ENCODE results near the gene ITM2B.
A peak's percentile ranks its signal among the peaks of the same experiment; 100 is the strongest.

ITM2B gene

GRCh38 chr13:48260970-48261369, 28.0 kb downstream of the ITM2B start:
- no peak for DNase-seq (ENCODE audit: low spot score)

- DNase-seq (ENCODE audit: low spot score), result no peak
These were observed 30.2 kb downstream of the ITM2B start for GRCh38 chr13:48263196-48263595.

GRCh38 chr13:48264058-48264457, 31.1 kb downstream of the ITM2B start:
- DNase-seq (ENCODE audit: low spot score), result no peak

- no peak for DNase-seq (ENCODE audit: low spot score)
These were observed 32.3 kb downstream of the ITM2B start for GRCh38 chr13:48265217-48265815.

GRCh38 chr13:48266150-48266549, 33.1 kb downstream of the ITM2B start:
- no peak for DNase-seq (ENCODE audit: low spot score)

GRCh38 chr13:48266701-48267639, 34.0 kb downstream of the ITM2B start:
- no peak for DNase-seq (ENCODE audit: low spot score)

- no peak for DNase-seq (ENCODE audit: low spot score)
These were observed 35.0 kb downstream of the ITM2B start for GRCh38 chr13:48268019-48268418.

- DNase-seq (ENCODE audit: low spot score), result no peak
These were observed 40.3 kb downstream of the ITM2B start for GRCh38 chr13:48273346-48273745.

- no peak for DNase-seq (ENCODE audit: low spot score)
These were observed 42.5 kb downstream of the ITM2B start for GRCh38 chr13:48275507-48275906.

- no peak for DNase-seq (ENCODE audit: low spot score)
These were observed 45.8 kb downstream of the ITM2B start for GRCh38 chr13:48278806-48279205.

GRCh38 chr13:48281556-48281955, 48.5 kb downstream of the ITM2B start:
- DNase-seq (ENCODE audit: low spot score), result no peak

GRCh38 chr13:48291730-48292129, 58.7 kb downstream of the ITM2B start:
- DNase-seq (ENCODE audit: low spot score), result no peak

- DNase-seq (ENCODE audit: low spot score), result no peak
These were observed 59.6 kb downstream of the ITM2B start for GRCh38 chr13:48292650-48293049.

GRCh38 chr13:48294653-48295052, 61.6 kb downstream of the ITM2B start:
- no peak for DNase-seq (ENCODE audit: low spot score)

- DNase-seq (ENCODE audit: low spot score), result no peak
These were observed 62.3 kb downstream of the ITM2B start for GRCh38 chr13:48295271-48295670.

- no peak for DNase-seq (ENCODE audit: low spot score)
These were observed 63.5 kb downstream of the ITM2B start for GRCh38 chr13:48296528-48296927.

- no peak for DNase-seq (ENCODE audit: low spot score)
These were observed 64.3 kb downstream of the ITM2B start for GRCh38 chr13:48297131-48297786.

GRCh38 chr13:48299591-48299990, 66.6 kb downstream of the ITM2B start:
- DNase-seq (ENCODE audit: low spot score), result no peak

GRCh38 chr13:48302871-48303358, 69.9 kb downstream of the ITM2B start:
- DNase-seq (ENCODE audit: low spot score), result no peak

GRCh38 chr13:48303359-48304142, 70.5 kb downstream of the ITM2B start, which contains the start of gene RB1:
TSS of gene RB1 (plus strand) at chr13:48303751. CDS start at chr13:48303913, 162 bp downstream.
- DNase-seq (ENCODE audit: low spot score), result peak; percentile 93

GRCh38 chr13:48304143-48304876, 71.3 kb downstream of the ITM2B start:
- DNase-seq (ENCODE audit: low spot score), result peak; percentile 73

All from left forelimb (tissue), 1 donor.